Endothelial cell of umbilical vein (primary cell): Measurements from ENCODE around the gene SAFB. TPM values are rescaled to one million over a fixed set of nuclear protein-coding genes. Genes with fewer than 3 reads are reported as not detected.

Experiments
- BruUV-seq: library from RNA; stranded (reverse); fragments of 400-500 nt; replicated peaks from 2 replicates; lab custom pipeline; 2021; lab: Mats Ljungman, UMichigan
- CTCF ChIA-PET: fragments of 300-600, 350-600 bp; sonication (Branson Sonifier 250); formaldehyde crosslinking; loops from one replicate; lab custom pipeline; 2021; ENCODE audit warnings: antibody characterized with exemption, inconsistent platforms; lab: Charles Lee
- POLR2A ChIA-PET: fragments of 300-600, 350-600 bp; sonication (Branson Sonifier 250); formaldehyde crosslinking; loops from one replicate; lab custom pipeline; 2021; ENCODE audit warnings: antibody characterized with exemption, inconsistent platforms; lab: Charles Lee
- DNase-seq: peaks from one replicate; pipeline ENCODE4 v3.0.0-alpha.2; 2011; ENCODE audit warnings: low read depth, low spot score
- FAIRE-seq: peaks from 2 replicates; lab custom pipeline; 2011; peaks lifted over from hg19 to GRCh38; lab: Jason Lieb, UNC
- H2AFZ ChIP-seq: 2 replicates; pipeline ENCODE4 v1.6.0; 2012; ENCODE audit warnings: low read depth, low read length, control low read depth, inconsistent platforms
- H3K27ac ChIP-seq: 2 replicates; pipeline ENCODE4 v1.5.1; 2011; ENCODE audit warnings: low read depth, mild to moderate bottlenecking, control low read depth, low read length, moderate library complexity; ENCODE audit not compliant: insufficient read depth
- H3K27me3 ChIP-seq, 2 experiments: 2 replicates each; pipeline versions ENCODE4 v1.6.0 to v1.6.1; 2011; ENCODE audit warnings: low read length in 2 of 2, mixed read lengths in 1 of 2; ENCODE audit not compliant: control insufficient read depth in 2 of 2, insufficient read depth in 2 of 2
- H3K36me3 ChIP-seq, 2 experiments: 2 replicates in 1 of 2; 3 replicates in 1 of 2; pipeline ENCODE4 v1.5.1; 2011; ENCODE audit warnings: low read length in 2 of 2, mild to moderate bottlenecking in 1 of 2, moderate library complexity in 1 of 2; ENCODE audit not compliant: control insufficient read depth in 2 of 2, insufficient read depth in 2 of 2; ENCODE audit errors: extremely low read depth in 1 of 2
- H3K4me1 ChIP-seq: 3 replicates; pipeline ENCODE4 v1.5.1; 2011; ENCODE audit warnings: mild to moderate bottlenecking, low read length; ENCODE audit not compliant: control insufficient read depth, insufficient read depth; ENCODE audit errors: extremely low read depth
- H3K4me2 ChIP-seq: 2 replicates; pipeline ENCODE4 v1.6.1; 2011; ENCODE audit warnings: low read length, control low read depth, mixed read lengths; ENCODE audit not compliant: insufficient read depth
- H3K4me3 ChIP-seq, 3 experiments: fragments of 200-600 bp in 1 of 3; sonication (generic), shearing (Covaris generic) in 1 of 3; replicated peaks in 1 of 3; 2 replicates each; pipeline ENCODE4 v1.5.1; 2011 to 2016; ENCODE audit warnings: control low read depth in 3 of 3, low read length in 3 of 3, mild to moderate bottlenecking in 2 of 3, inconsistent platforms in 1 of 3, low read depth in 1 of 3, moderate library complexity in 1 of 3; ENCODE audit not compliant: insufficient read depth in 1 of 3
- H3K79me2 ChIP-seq: 2 replicates; pipeline ENCODE4 v1.6.0; 2012; ENCODE audit warnings: low read length, inconsistent platforms; ENCODE audit not compliant: control insufficient read depth, insufficient read depth
- H3K9ac ChIP-seq: replicated peaks from 2 replicates; pipeline ENCODE3; 2011; ENCODE audit warnings: low read length, control low read depth; ENCODE audit not compliant: insufficient read depth; ENCODE audit errors: extremely low read depth
- H3K9me1 ChIP-seq: replicated peaks from 3 replicates; pipeline ENCODE4 v1.6.0; 2011; ENCODE audit warnings: mild to moderate bottlenecking, low read length; ENCODE audit not compliant: control insufficient read depth, insufficient read depth; ENCODE audit errors: extremely low read depth
- H3K9me3 ChIP-seq: replicated peaks from 2 replicates; pipeline ENCODE4 v1.5.1; 2012; ENCODE audit warnings: low read length, inconsistent platforms; ENCODE audit not compliant: control insufficient read depth, insufficient read depth
- H4K20me1 ChIP-seq: replicated peaks from 2 replicates; pipeline ENCODE3; 2011; ENCODE audit warnings: mild to moderate bottlenecking, low read length; ENCODE audit not compliant: control insufficient read depth, insufficient read depth; ENCODE audit errors: extremely low read depth
- CTCF ChIP-seq, 2 donors: IDR thresholded peaks; 1 replicate in 1 of 2; 2 replicates in 1 of 2; pipeline ENCODE4 v1.5.1; 2011; ENCODE audit warnings: low read length in 2 of 2, mild to moderate bottlenecking in 2 of 2, moderate library complexity in 2 of 2, control low read depth in 1 of 2, inconsistent platforms in 1 of 2, low read depth in 1 of 2; ENCODE audit not compliant: insufficient read depth in 1 of 2; ENCODE audit errors: extremely low read depth in 1 of 2
- EZH2 ChIP-seq: IDR thresholded peaks from 2 replicates; pipeline ENCODE4 v1.6.1; 2012; ENCODE audit warnings: borderline replicate concordance, low read depth, mild to moderate bottlenecking, moderate library complexity, low read length, inconsistent platforms; ENCODE audit not compliant: severe bottlenecking
- FOS ChIP-seq: IDR thresholded peaks from 2 replicates; pipeline ENCODE4 v1.6.1; 2011; ENCODE audit warnings: mild to moderate bottlenecking, low read length, moderate library complexity, borderline replicate concordance; ENCODE audit not compliant: insufficient read depth
- GATA2 ChIP-seq: IDR thresholded peaks from 2 replicates; pipeline ENCODE4 v1.7.0; 2011; ENCODE audit warnings: low read depth, mild to moderate bottlenecking, moderate library complexity, mixed read lengths, low read length; ENCODE audit not compliant: insufficient read length, insufficient read depth
- JUN ChIP-seq: IDR thresholded peaks from 2 replicates; pipeline ENCODE4 v1.6.1; 2011; ENCODE audit warnings: borderline replicate concordance, low read depth; ENCODE audit not compliant: insufficient read length, insufficient read depth
- MAX ChIP-seq: IDR thresholded peaks from 2 replicates; pipeline ENCODE4 v1.6.1; 2011; ENCODE audit not compliant: insufficient read depth, insufficient read length
- MYC ChIP-seq: IDR thresholded peaks from one replicate; pipeline ENCODE4 v1.6.1; 2011; ENCODE audit warnings: mild to moderate bottlenecking, low read depth, low read length
- POLR2A ChIP-seq: IDR thresholded peaks from 2 replicates; pipeline ENCODE4 v1.6.1; 2012; ENCODE audit warnings: low read depth, mild to moderate bottlenecking, control low read depth, low read length
- POLR2AphosphoS5 ChIP-seq: IDR thresholded peaks from 2 replicates; pipeline ENCODE4 v1.6.1; 2012; ENCODE audit warnings: low read depth, mild to moderate bottlenecking, control low read depth, low read length, moderate library complexity; ENCODE audit not compliant: insufficient read depth
- dilution Hi-C: fragments of 300-500 bp; cut with MboI; formaldehyde crosslinking; loops from one replicate; pipeline ENCODE4 v1.15.0; 2019; ENCODE audit warnings: low sequenced_read_pairs; ENCODE audit not compliant: extremely low pct_ligation_motif_present
- intact Hi-C: fragments of 100-400 bp; cut with micrococcal nuclease; formaldehyde crosslinking; loops from one replicate; pipeline ENCODE4 v1.10.0; 2022
- polyA plus RNA-seq, 4 experiments: library from polyadenylated mRNA; depleted of rRNA in 3 of 4; stranded (reverse) in 3 of 4; unstranded in 1 of 4; fragments of >200 nt; gene quantifications; 2 replicates each; pipeline versions ENCODE4 v1.2.1 to v1.2.3, GENCODE V29; 2011 to 2012; ENCODE audit warnings: missing spikeins in 1 of 4
- total RNA-seq: library from RNA; stranded (reverse); gene quantifications from 2 replicates; pipeline ENCODE4 v1.2.3, GENCODE V29; 2021

SAFB gene
- total and polyA plus RNA-seq, 2 donors (not counting 3 experiments of a cell fraction or from before 2014, with no cell fraction given), result 44.7 to 109 TPM

GRCh38 chr19:5655412-5655811 lies 32.5 kb downstream of the SAFB start:
- peaks cover 22 to 49% of the 10 kb centered on the region in 2 experiments for H3K36me3 ChIP-seq
- CTCF ChIA-PET, result interaction anchor here (1.0 to 1.5 kb wide), 2 partner anchors 10 to 35 kb away, joined by 3 to 4 read pairs; no protein-coding TSS in a partner anchor
- no TSS peak for BruUV-seq
- POLR2A ChIA-PET, result no interaction called here
- no peak overlapping the region for H3K4me3 ChIP-seq
- FAIRE-seq (no peak), DNase-seq (no peak)
- no peak overlapping the region for H3K27ac ChIP-seq
- H2AFZ ChIP-seq, result no peak overlapping the region
- H3K9me3 ChIP-seq, result no peaks in the 10 kb centered on the region
- intact Hi-C loops, result no loop called here
- TF ChIP-seq JUN (no peak), MYC (no peak), POLR2AphosphoS5 (no peak), MAX (no peak), POLR2A (no peak), GATA2 (no peak), CTCF (IDR thresholded peaks at IDR 0.05; ENCODE audit: extremely low read depth in 1 of 2, insufficient read depth in 1 of 2, low read depth in 1 of 2, low read length in 2 of 2) (no peak), FOS (no peak), EZH2 (no peak)
- H3K9me1 ChIP-seq, result no peaks in the 10 kb centered on the region
- H4K20me1 ChIP-seq, result no peaks in the 10 kb centered on the region
- dilution Hi-C loops, result no loop called here
- H3K9ac ChIP-seq, result no peak overlapping the region
- H3K79me2 ChIP-seq, result no peaks in the 10 kb centered on the region
- H3K4me2 ChIP-seq, result no peak overlapping the region
- no peaks in the 10 kb centered on the region for H3K4me1 ChIP-seq
- H3K27me3 ChIP-seq, result no peaks in the 10 kb centered on the region
